GM19035 (cell line): ENCODE results near the gene DDX6.

Source experiments
- ATAC-seq: cut with Tn5 transposase; IDR thresholded peaks from one replicate; pipeline ENCODE4 v1.9.1; 2021; ENCODE audit not compliant: unreplicated experiment

The DDX6 gene

GRCh38 chr11:118705791-118706545, 85.0 kb downstream of the DDX6 start:
- ATAC-seq: no peak

GRCh38 chr11:118705111-118705741, 85.7 kb downstream of the DDX6 start:
- no peak for ATAC-seq

- ATAC-seq: no peak
These were observed 87.3 kb downstream of the DDX6 start for GRCh38 chr11:118703563-118704106.

- no peak for ATAC-seq
These were observed 91.3 kb downstream of the DDX6 start for GRCh38 chr11:118699506-118700220.
